ENCODE data around the gene RPS6KA5.
"Not testable (repeated sequence)": the region's sequence is repeated elsewhere in the genome, so short reads cannot be mapped to it uniquely, and the experiment has no call there.

Gene RPS6KA5

GRCh38 chr14:90985601-90986242, 74.7 kb downstream of the RPS6KA5 start:
- DNase-seq (ENCODE audit: low read depth): no peak

- DNase-seq (ENCODE audit: low read depth): no peak
These were observed 76.9 kb downstream of the RPS6KA5 start for GRCh38 chr14:90983560-90983959.

GRCh38 chr14:90981636-90982035, 78.8 kb downstream of the RPS6KA5 start:
- DNase-seq (ENCODE audit: low read depth): no peak

- not testable (repeated sequence) for DNase-seq (ENCODE audit: low read depth)
These were observed 79.8 kb downstream of the RPS6KA5 start for GRCh38 chr14:90980636-90981035.

GRCh38 chr14:90979515-90979914, 80.9 kb downstream of the RPS6KA5 start:
- DNase-seq (ENCODE audit: low read depth): no peak

GRCh38 chr14:90976101-90976500, 84.3 kb downstream of the RPS6KA5 start:
- DNase-seq (ENCODE audit: low read depth): no peak

GRCh38 chr14:90971687-90972086, 88.8 kb downstream of the RPS6KA5 start:
- no peak for DNase-seq (ENCODE audit: low read depth)

- peak; percentile 3 for DNase-seq (ENCODE audit: low read depth)
These were observed 90.3 kb downstream of the RPS6KA5 start for GRCh38 chr14:90970167-90970600.

GRCh38 chr14:90969531-90970166, 90.8 kb downstream of the RPS6KA5 start:
- no peak for DNase-seq (ENCODE audit: low read depth)

- DNase-seq (ENCODE audit: low read depth): peak; percentile 3
These were observed 92.4 kb downstream of the RPS6KA5 start for GRCh38 chr14:90968025-90968424.

- DNase-seq (ENCODE audit: low read depth): no peak
These were observed 93.9 kb downstream of the RPS6KA5 start for GRCh38 chr14:90966493-90966892.

GRCh38 chr14:90965765-90966164, 94.7 kb downstream of the RPS6KA5 start:
- no peak for DNase-seq (ENCODE audit: low read depth)

- DNase-seq (ENCODE audit: low read depth): no peak
These were observed 97.1 kb downstream of the RPS6KA5 start for GRCh38 chr14:90963343-90963742.

GRCh38 chr14:90962505-90963109, 97.8 kb downstream of the RPS6KA5 start:
- no peak for DNase-seq (ENCODE audit: low read depth)

- no peak for DNase-seq (ENCODE audit: low read depth)
These were observed 99.6 kb downstream of the RPS6KA5 start for GRCh38 chr14:90960818-90961217.

GRCh38 chr14:90959344-90959743, 101.1 kb downstream of the RPS6KA5 start:
- no peak for DNase-seq (ENCODE audit: low read depth)

GRCh38 chr14:90956273-90956672, 104.2 kb downstream of the RPS6KA5 start:
- no peak for DNase-seq (ENCODE audit: low read depth)

- not testable (repeated sequence) for DNase-seq (ENCODE audit: low read depth)
These were observed 106.8 kb downstream of the RPS6KA5 start for GRCh38 chr14:90953643-90954042.

- no peak for DNase-seq (ENCODE audit: low read depth)
These were observed 117.1 kb downstream of the RPS6KA5 start for GRCh38 chr14:90943367-90943766.

- no peak for DNase-seq (ENCODE audit: low read depth)
These were observed 117.9 kb downstream of the RPS6KA5 start for GRCh38 chr14:90942511-90942910.

GRCh38 chr14:90941706-90942105, 118.7 kb downstream of the RPS6KA5 start:
- DNase-seq (ENCODE audit: low read depth): no peak

GRCh38 chr14:90940318-90940962, 120.0 kb downstream of the RPS6KA5 start:
- no peak for DNase-seq (ENCODE audit: low read depth)

GRCh38 chr14:90939252-90939795, 121.1 kb downstream of the RPS6KA5 start:
- DNase-seq (ENCODE audit: low read depth): not testable (repeated sequence)

Measured in fibroblast of the conjunctiva (primary cell).